Sigmoid colon (tissue), 4 donors: ENCODE data around the gene MAP3K6.

Source experiments
- EP300 ChIP-seq, 4 donors: sonication (generic); formaldehyde crosslinking; IDR thresholded peaks; one replicate each; pipeline ENCODE4 v1.6.1; 2017; ENCODE audit warnings: antibody characterized with exemption in 4 of 4
- POLR2A ChIP-seq, 2 donors: fragments of 450-650 bp; IDR thresholded peaks; one replicate each; pipeline ENCODE4 v1.6.1; 2016; ENCODE audit warnings: antibody characterized with exemption in 2 of 2, mild to moderate bottlenecking in 2 of 2, moderate library complexity in 2 of 2
- TF ChIP-seq, protein P1 (sequence below), 4 experiments: fragments of 450-650 bp in 3 of 4; fragments of 200-600 bp in 1 of 4; IDR thresholded peaks; one replicate each; pipeline ENCODE4 v1.5.1; 2016 to 2019; ENCODE audit warnings: antibody characterized with exemption in 4 of 4, mild to moderate bottlenecking in 3 of 4, moderate library complexity in 2 of 4

DNA sequence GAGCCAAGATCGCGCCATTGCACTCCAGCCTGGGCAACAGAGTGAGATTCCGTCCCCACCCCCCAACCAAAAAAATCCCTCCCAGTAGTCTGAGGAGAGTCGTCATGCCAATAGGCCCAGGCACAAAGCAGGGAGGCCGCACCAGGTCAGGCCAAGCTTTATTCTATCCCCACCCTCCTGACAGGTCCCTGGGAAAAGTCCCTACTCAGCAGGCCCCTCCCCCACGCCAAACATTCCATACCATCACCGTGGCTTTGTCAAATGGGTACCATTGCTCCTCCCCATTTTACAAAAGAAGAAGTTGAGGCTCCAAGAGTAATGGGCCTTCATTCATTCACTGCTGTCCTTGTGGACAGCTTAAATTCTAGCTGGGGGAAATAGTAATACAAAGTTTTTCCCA, 31.0 kb upstream of the MAP3K6 start:
- TF ChIP-seq, protein P1, sequence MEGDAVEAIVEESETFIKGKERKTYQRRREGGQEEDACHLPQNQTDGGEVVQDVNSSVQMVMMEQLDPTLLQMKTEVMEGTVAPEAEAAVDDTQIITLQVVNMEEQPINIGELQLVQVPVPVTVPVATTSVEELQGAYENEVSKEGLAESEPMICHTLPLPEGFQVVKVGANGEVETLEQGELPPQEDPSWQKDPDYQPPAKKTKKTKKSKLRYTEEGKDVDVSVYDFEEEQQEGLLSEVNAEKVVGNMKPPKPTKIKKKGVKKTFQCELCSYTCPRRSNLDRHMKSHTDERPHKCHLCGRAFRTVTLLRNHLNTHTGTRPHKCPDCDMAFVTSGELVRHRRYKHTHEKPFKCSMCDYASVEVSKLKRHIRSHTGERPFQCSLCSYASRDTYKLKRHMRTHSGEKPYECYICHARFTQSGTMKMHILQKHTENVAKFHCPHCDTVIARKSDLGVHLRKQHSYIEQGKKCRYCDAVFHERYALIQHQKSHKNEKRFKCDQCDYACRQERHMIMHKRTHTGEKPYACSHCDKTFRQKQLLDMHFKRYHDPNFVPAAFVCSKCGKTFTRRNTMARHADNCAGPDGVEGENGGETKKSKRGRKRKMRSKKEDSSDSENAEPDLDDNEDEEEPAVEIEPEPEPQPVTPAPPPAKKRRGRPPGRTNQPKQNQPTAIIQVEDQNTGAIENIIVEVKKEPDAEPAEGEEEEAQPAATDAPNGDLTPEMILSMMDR (IDR thresholded peaks at IDR 0.05): no peak
- TF ChIP-seq POLR2A (IDR thresholded peaks at IDR 0.05): no peak
- no peak for TF ChIP-seq EP300 (IDR thresholded peaks at IDR 0.05)
